Smooth muscle cell (in vitro differentiated cells): Measurements from ENCODE around the gene CDX1. TPM values are rescaled to one million over a fixed set of nuclear protein-coding genes. Genes with fewer than 3 reads are reported as not detected.

ENCODE experiments used
- DNase-seq: peaks from one replicate; lab custom pipeline; 2025; ENCODE audit not compliant: unreplicated experiment; lab: John Stamatoyannopoulos, UW
- H2AFZ ChIP-seq: fragments of 200-600 bp; sonication (generic); 2 replicates; pipeline ENCODE4 v1.6.0; 2016; ENCODE audit warnings: antibody characterized with exemption, low read depth, mild to moderate bottlenecking
- H3F3A ChIP-seq: fragments of 200-600 bp; sonication (generic); 2 replicates; pipeline ENCODE4 v1.6.0; 2017; ENCODE audit warnings: antibody characterized with exemption, low read depth
- H3K27ac ChIP-seq: fragments of 200-600 bp; sonication (generic); 2 replicates; pipeline ENCODE4 v1.5.1; 2016; ENCODE audit warnings: low read depth, mild to moderate bottlenecking
- H3K27me3 ChIP-seq: fragments of 200-600 bp; sonication (generic); 2 replicates; pipeline ENCODE4 v1.6.1; 2016; ENCODE audit warnings: low read depth, mild to moderate bottlenecking
- H3K36me3 ChIP-seq: fragments of 200-600 bp; sonication (generic); 2 replicates; pipeline ENCODE4 v1.5.1; 2016; ENCODE audit warnings: low read depth
- H3K4me1 ChIP-seq: fragments of 200-600 bp; sonication (generic); 2 replicates; pipeline ENCODE4 v1.5.1; 2016; ENCODE audit warnings: low read depth
- H3K4me2 ChIP-seq: fragments of 200-600 bp; sonication (generic); 2 replicates; pipeline ENCODE4 v1.6.0; 2016; ENCODE audit warnings: mild to moderate bottlenecking
- H3K4me3 ChIP-seq: fragments of 200-600 bp; sonication (generic); 2 replicates; pipeline ENCODE4 v1.5.1; 2016; ENCODE audit warnings: mild to moderate bottlenecking
- H3K79me2 ChIP-seq: fragments of 200-600 bp; sonication (generic); 2 replicates; pipeline ENCODE4 v1.6.0; 2016; ENCODE audit warnings: low read depth, mild to moderate bottlenecking
- H3K9ac ChIP-seq: fragments of 200-600 bp; sonication (generic); 2 replicates; pipeline ENCODE4 v1.6.0; 2016; ENCODE audit warnings: low read depth
- H3K9me3 ChIP-seq: fragments of 200-600 bp; sonication (generic); replicated peaks from 2 replicates; pipeline ENCODE4 v1.5.1; 2016; ENCODE audit warnings: low read depth
- H4K20me1 ChIP-seq: fragments of 200-600 bp; sonication (generic); 2 replicates; pipeline ENCODE4 v1.6.0; 2016; ENCODE audit warnings: low read depth
- CTCF ChIP-seq: fragments of 200-600 bp; sonication (generic); IDR thresholded peaks from 2 replicates; pipeline ENCODE4 v1.5.1; 2017; ENCODE audit warnings: borderline replicate concordance, mild to moderate bottlenecking, antibody characterized with exemption; ENCODE audit not compliant: insufficient read depth, poor library complexity, severe bottlenecking
- WGBS: methylation state at CpG from one replicate; pipeline ENCODE4 v1.1.7; 2016; ENCODE audit warnings: low lambda C conversion rate; 5-methylcytosine and 5-hydroxymethylcytosine counted together
- polyA plus RNA-seq: library from polyadenylated mRNA; unstranded; fragments of >200 nt; fragmentation: Nextera tagmentation; extraction: Ambion mirVana; gene quantifications from 2 replicates; pipeline ENCODE4 v1.2.1, GENCODE V29; 2016
- total RNA-seq: library from RNA; depleted of rRNA; stranded (reverse); fragments of >200 nt; gene quantifications from 2 replicates; pipeline ENCODE4 v1.2.3, GENCODE V29; 2014

CDX1 gene
- total and polyA plus RNA-seq, 2 experiments from 2014 or later = 1.4 to 5.0 TPM

DNA sequence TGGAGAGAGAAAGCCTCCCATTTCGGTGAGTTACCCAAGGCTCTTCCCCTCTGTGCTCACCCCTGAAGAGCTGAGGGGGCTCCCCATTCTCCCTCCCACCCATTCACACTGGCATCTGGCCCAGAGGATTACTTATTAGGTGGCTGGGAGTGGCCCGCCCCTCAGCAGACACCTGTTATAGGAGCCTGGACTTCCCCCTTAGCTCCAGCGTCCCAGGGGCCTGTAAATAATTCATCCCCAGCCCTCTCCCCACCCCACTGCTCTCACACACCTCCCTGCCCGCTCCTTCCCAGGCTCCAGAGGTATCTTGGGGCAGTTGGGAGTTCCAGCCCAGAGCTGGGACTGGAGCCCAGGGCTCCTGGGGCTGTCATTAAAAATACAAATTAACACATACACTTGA, 11.7 kb downstream of the CDX1 start:
- TF ChIP-seq CTCF = no peak
- Histone ChIP-seq H4K20me1 (no peaks in the 10 kb centered on the region), H3K27me3 (no peaks in the 10 kb centered on the region), H3K4me1 (no peaks in the 10 kb centered on the region), H3K27ac (no peak overlapping the region), H3K9ac (no peak overlapping the region), H3K4me2 (no peak overlapping the region), H3K4me3 (no peak overlapping the region), H2AFZ (no peak overlapping the region), H3K36me3 (no peaks in the 10 kb centered on the region), H3F3A (no peaks in the 10 kb centered on the region), H3K79me2 (no peaks in the 10 kb centered on the region), H3K9me3 (no peaks in the 10 kb centered on the region)
- no peak for DNase-seq
- 78% methylated on average over 4 of the region's 4 CpGs for WGBS

GRCh38 chr5:150179019-150179620, 12.5 kb downstream of the CDX1 start:
- 93% methylated on average over 7 of the region's 7 CpGs for WGBS
- H4K20me1 ChIP-seq = no peaks in the 10 kb centered on the region
- no peak overlapping the region for H3K4me3 ChIP-seq

GRCh38 chr5:150180241-150181026, 13.9 kb downstream of the CDX1 start:
- peak overlapping the region; percentile 28 for H3K27ac ChIP-seq
- H4K20me1 ChIP-seq = no peaks in the 10 kb centered on the region
- H3K4me2 ChIP-seq = no peak overlapping the region
- H2AFZ ChIP-seq = no peak overlapping the region
- H3K4me3 ChIP-seq = no peak overlapping the region
- no peaks in the 10 kb centered on the region for H3K9me3 ChIP-seq
- TF ChIP-seq CTCF = no peak
- no peaks in the 10 kb centered on the region for H3K4me1 ChIP-seq
- no peak for DNase-seq
- H3K9ac ChIP-seq = no peak overlapping the region
- no peaks in the 10 kb centered on the region for H3K79me2 ChIP-seq
- no peaks in the 10 kb centered on the region for H3K27me3 ChIP-seq
- 75% methylated on average over 18 of the region's 18 CpGs for WGBS
- H3F3A ChIP-seq = no peaks in the 10 kb centered on the region
- no peaks in the 10 kb centered on the region for H3K36me3 ChIP-seq

More at GRCh38 chr5:150179019-150179620, 12.5 kb downstream of the CDX1 start:
- Histone ChIP-seq H3K79me2 (no peaks in the 10 kb centered on the region), H3K27me3 (no peaks in the 10 kb centered on the region), H3K9me3 (no peaks in the 10 kb centered on the region), H3K9ac (no peak overlapping the region), H3K4me1 (no peaks in the 10 kb centered on the region), H2AFZ (no peak overlapping the region), H3K27ac (no peak overlapping the region), H3K36me3 (no peaks in the 10 kb centered on the region), H3K4me2 (no peak overlapping the region), H3F3A (no peaks in the 10 kb centered on the region)
- no peak for DNase-seq
- TF ChIP-seq CTCF = no peak
